HCT116 (cell line): Measurements from ENCODE around the gene CPD.

Experiments
- CEBPB ChIP-seq: IDR thresholded peaks from 2 replicates; pipeline ENCODE4 v1.6.1; 2012; ENCODE audit warnings: low read depth
- POLR2A ChIP-seq: IDR thresholded peaks from 2 replicates; pipeline ENCODE4 v1.7.0; 2011; ENCODE audit warnings: borderline replicate concordance; ENCODE audit not compliant: insufficient read depth, insufficient read length; ENCODE audit errors: extremely low read depth

DNA sequence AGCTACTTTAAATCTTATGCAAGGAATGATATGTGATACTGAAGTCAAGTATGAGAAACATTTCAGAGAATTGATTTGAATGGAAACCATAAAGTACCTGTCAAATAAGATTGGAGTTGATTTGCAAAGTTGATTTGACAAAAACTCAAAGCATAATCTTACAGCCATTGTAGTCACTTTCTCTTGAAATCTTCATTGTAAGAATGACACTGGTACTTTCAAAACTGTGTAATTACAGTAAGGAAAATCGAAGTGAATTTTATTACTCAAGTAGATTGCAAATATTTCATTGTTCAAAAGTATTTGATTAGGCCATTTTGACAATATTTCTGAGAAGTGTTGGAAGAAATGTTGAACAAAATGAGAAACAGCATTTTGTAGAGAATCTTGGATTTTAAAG lies 3.6 kb downstream of the CPD start:
- TF ChIP-seq POLR2A, result no peak
- no peak for TF ChIP-seq CEBPB
